HepG2 (cell line): Measurements from ENCODE around the gene KRT12. TPM values are rescaled to one million over a fixed set of nuclear protein-coding genes. Genes with fewer than 3 reads are reported as not detected.
A peak's percentile ranks its signal among the peaks of the same experiment; 100 is the strongest.

ENCODE experiments used
- ATAC-seq: fragments of 200-7000 bp; cut with Tn5 transposase; 3 replicates; pipeline ENCODE4 v1.9.1; 2020; ENCODE audit warnings: mild to moderate bottlenecking, moderate library complexity
- BruUV-seq: library from RNA; stranded (reverse); fragments of 400-500 nt; replicated peaks from 2 replicates; lab custom pipeline; 2021; lab: Mats Ljungman, UMichigan
- CTCF ChIA-PET: fragments of 300-600 bp; formaldehyde crosslinking; extraction: SDS; loops from one replicate; lab custom pipeline; 2021; ENCODE audit warnings: low total read pairs, inconsistent platforms, low intra/inter-chr PET ratio; lab: Yijun Ruan, JAX
- POLR2A ChIA-PET: fragments of 350-600 bp; sonication (Branson Sonifier 250); formaldehyde crosslinking; loops from one replicate; lab custom pipeline; 2020; ENCODE audit warnings: antibody characterized with exemption, inconsistent platforms; lab: Yijun Ruan, JAX
- DNase-seq: peaks from one replicate; pipeline ENCODE4 v3.0.0-alpha.2; 2015; ENCODE audit warnings: low spot score
- FAIRE-seq: peaks from 3 replicates; lab custom pipeline; 2011; peaks lifted over from hg19 to GRCh38; lab: Jason Lieb, UNC
- H2AFZ ChIP-seq: one replicate; pipeline ENCODE4 v1.6.1; 2011; ENCODE audit warnings: low read length, inconsistent platforms
- H3K27ac ChIP-seq: fragments of 300-600 bp; 3 replicates; pipeline ENCODE4 v1.8.0; 2011; ENCODE audit warnings: mixed run types, mild to moderate bottlenecking, mixed read lengths, low read length, inconsistent platforms; ENCODE audit not compliant: insufficient read depth; ENCODE audit errors: extremely low read length
- H3K27me3 ChIP-seq, 2 experiments: fragments of 200-600 bp in 1 of 2; 2 replicates in 1 of 2; 3 replicates in 1 of 2; pipeline versions ENCODE4 v1.6.0 to v1.8.0; 2011; ENCODE audit warnings: low read length in 2 of 2, mild to moderate bottlenecking in 2 of 2, moderate library complexity in 2 of 2, inconsistent platforms in 1 of 2; ENCODE audit not compliant: insufficient read depth in 2 of 2, control insufficient read depth in 1 of 2
- H3K36me3 ChIP-seq, 2 experiments: fragments of 200-600 bp in 1 of 2; replicated peaks in 1 of 2; 2 replicates in 1 of 2; 3 replicates in 1 of 2; pipeline versions ENCODE4 v1.5.1 to v1.8.0; 2011; ENCODE audit warnings: low read length in 2 of 2, inconsistent platforms in 1 of 2; ENCODE audit not compliant: insufficient read depth in 2 of 2, control insufficient read depth in 1 of 2
- H3K4me1 ChIP-seq: 2 replicates; pipeline ENCODE4 v1.5.1; 2012; ENCODE audit warnings: low read length, inconsistent platforms; ENCODE audit not compliant: insufficient read depth
- H3K4me2 ChIP-seq: 2 replicates; pipeline ENCODE4 v1.6.0; 2011; ENCODE audit warnings: low read depth, low read length, inconsistent platforms
- H3K4me3 ChIP-seq, 3 experiments: fragments of 200-600 bp in 1 of 3; sonication (generic), shearing (Covaris generic) in 1 of 3; replicated peaks in 1 of 3; 2 replicates each; pipeline ENCODE4 v1.5.1; 2011 to 2016; ENCODE audit warnings: low read length in 3 of 3, inconsistent platforms in 2 of 3, low read depth in 2 of 3, mild to moderate bottlenecking in 2 of 3, control low read depth in 1 of 3, mixed read lengths in 1 of 3; ENCODE audit not compliant: insufficient read depth in 1 of 3
- H3K79me2 ChIP-seq: one replicate; pipeline ENCODE4 v1.6.1; 2011; ENCODE audit warnings: low read length, inconsistent platforms; ENCODE audit not compliant: insufficient read depth
- H3K9ac ChIP-seq: 2 replicates; pipeline ENCODE4 v1.6.0; 2011; ENCODE audit warnings: mild to moderate bottlenecking, low read depth, low read length, inconsistent platforms; ENCODE audit not compliant: insufficient read depth
- H3K9me3 ChIP-seq: 2 replicates; pipeline ENCODE4 v1.5.1; 2012; ENCODE audit warnings: mild to moderate bottlenecking, low read length
- H4K20me1 ChIP-seq: 2 replicates; pipeline ENCODE4 v1.6.0; 2011; ENCODE audit warnings: inconsistent platforms, mild to moderate bottlenecking, low read length, moderate library complexity; ENCODE audit not compliant: insufficient read depth
- GMEB2 ChIP-seq: IDR thresholded peaks from 2 replicates; pipeline ENCODE4 v1.6.1; 2016; ENCODE audit warnings: missing biosample characterization, missing genetic modification reagents, low read depth
- GPBP1L1 ChIP-seq: sonication (generic); formaldehyde crosslinking; IDR thresholded peaks from 2 replicates; pipeline ENCODE4 v1.5.0; 2020; ENCODE audit warnings: mild to moderate bottlenecking, missing genetic modification reagents
- HNRNPL ChIP-seq: fragments of 200-400 bp; formaldehyde crosslinking; IDR thresholded peaks from 2 replicates; pipeline ENCODE4 v1.6.1; 2017; ENCODE audit warnings: mild to moderate bottlenecking, low read depth, low read length
- MZF1 ChIP-seq: sonication (generic); formaldehyde crosslinking; IDR thresholded peaks from 2 replicates; pipeline ENCODE4 v1.8.1; 2023; ENCODE audit warnings: mild to moderate bottlenecking, missing genetic modification reagents, borderline replicate concordance
- NFIB ChIP-seq: sonication (generic); formaldehyde crosslinking; IDR thresholded peaks from 2 replicates; pipeline ENCODE4 v1.9.0; 2021; ENCODE audit warnings: missing genetic modification reagents, mild to moderate bottlenecking, borderline replicate concordance
- SMARCE1 ChIP-seq: fragments of 450-650 bp; IDR thresholded peaks from 2 replicates; pipeline ENCODE4 v1.6.1; 2017; ENCODE audit warnings: borderline replicate concordance
- ZBED4 ChIP-seq: sonication (generic); formaldehyde crosslinking; IDR thresholded peaks from 2 replicates; pipeline ENCODE4 v1.4.0; 2020; ENCODE audit warnings: missing genetic modification reagents, borderline replicate concordance
- ZBTB4 ChIP-seq: sonication (generic); formaldehyde crosslinking; IDR thresholded peaks from 2 replicates; pipeline ENCODE4 v1.4.0; 2020; ENCODE audit warnings: missing genetic modification reagents, mild to moderate bottlenecking, borderline replicate concordance
- ZNF660 ChIP-seq: sonication (generic); formaldehyde crosslinking; IDR thresholded peaks from 2 replicates; pipeline ENCODE4 v1.5.1; 2020; ENCODE audit warnings: mild to moderate bottlenecking, low read depth, missing genetic modification reagents, borderline replicate concordance
- ZNF740 ChIP-seq: sonication (generic); formaldehyde crosslinking; IDR thresholded peaks from 2 replicates; pipeline ENCODE4 v1.4.0; 2020; ENCODE audit warnings: missing genetic modification reagents
- WGBS: methylation state at CpG from one replicate; pipeline ENCODE4 v1.1.6; 2017; ENCODE audit warnings: low lambda C conversion rate; 5-methylcytosine and 5-hydroxymethylcytosine counted together
- in situ Hi-C: cut with HindIII; loops from 2 replicates; pipeline ENCODE4 v1.10.0; 2017; ENCODE audit warnings: low pct_unique_long_range_greater_than_20kb; ENCODE audit not compliant: extremely low pct_ligation_motif_present
- intact Hi-C: fragments of 100-400 bp; cut with micrococcal nuclease; formaldehyde crosslinking; loops from one replicate; pipeline ENCODE4 v1.10.0; 2022; ENCODE audit not compliant: unreplicated experiment
- polyA plus RNA-seq, 8 experiments: library from polyadenylated mRNA; depleted of rRNA in 3 of 8; stranded (reverse) in 7 of 8; unstranded in 1 of 8; fragments of >200 nt; fragmentation: Illumina TruSeq in 4 of 8; extraction: Trizol in 4 of 8; gene quantifications; 2 replicates each; pipeline versions ENCODE4 v1.2.1 to v1.2.3, GENCODE V29; 2011 to 2016; ENCODE audit warnings: low read depth in 4 of 8, missing spikeins in 1 of 8, mixed read lengths in 1 of 8; ENCODE audit not compliant: insufficient read depth in 1 of 8
- total RNA-seq, 5 experiments: library from RNA; depleted of rRNA; stranded (reverse); fragments of >200 nt; fragmentation: Illumina TruSeq; extraction: Trizol; gene quantifications; 2 replicates each; pipeline ENCODE4 v1.2.3, GENCODE V29; 2016; ENCODE audit warnings: low read depth in 1 of 5

The KRT12 gene
- total and polyA plus RNA-seq, 2 of the 13 experiments (the other 11 are each of a cell fraction or from before 2014, with no cell fraction given), result 0.07 to 0.09 TPM

GRCh38 chr17:40912486-40913210, 45.6 kb upstream of the KRT12 start (continued):
- TF ChIP-seq GMEB2, result no peak
- no peak for TF ChIP-seq ZNF660 (CRISPR knock-in tag)

- no peak overlapping the region for H3K4me2 ChIP-seq
- intact Hi-C loops, result no loop called here
- DNase-seq, result no peak
- H4K20me1 ChIP-seq, result no peaks in the 10 kb centered on the region
- in situ Hi-C loops, result loop anchor here (5.0 kb wide), 1 partner anchor 92 kb away; no protein-coding TSS in a partner anchor
- ChIA-PET POLR2A (interaction anchor here (1.0 to 1.6 kb wide), 3 partner anchors 25 to 149 kb away, joined by 3 read pairs; no protein-coding TSS in a partner anchor), CTCF (interaction anchor here (1.8 to 3.3 kb wide), 5 partner anchors 412 to 737 kb away, joined by 3 to 32 read pairs (median 13); no protein-coding TSS in a partner anchor)
- H3K27me3 ChIP-seq, result no peaks in the 10 kb centered on the region
- H3K27ac ChIP-seq, result no peak overlapping the region
- no peaks in the 10 kb centered on the region for H3K9me3 ChIP-seq
- H3K9ac ChIP-seq, result no peak overlapping the region
- H2AFZ ChIP-seq, result no peak overlapping the region
- WGBS, result 95% methylated on average over 3 of the region's 3 CpGs
- peak; percentile 34 for FAIRE-seq
- BruUV-seq, result no TSS peak
- H3K4me3 ChIP-seq, result no peak overlapping the region
- H3K36me3 ChIP-seq, result no peaks in the 10 kb centered on the region
- H3K4me1 ChIP-seq, result peaks cover 34% of the 10 kb centered on the region
- no peak for ATAC-seq
- no peaks in the 10 kb centered on the region for H3K79me2 ChIP-seq
- no peak for TF ChIP-seq ZBTB4 (CRISPR knock-in tag)
- no peak for TF ChIP-seq ZBED4 (CRISPR knock-in tag)
- TF ChIP-seq MZF1 (CRISPR knock-in tag), result no peak
- no peak for TF ChIP-seq SMARCE1
- no peak for TF ChIP-seq GPBP1L1 (CRISPR knock-in tag)
- TF ChIP-seq HNRNPL, result no peak
- no peak for TF ChIP-seq ZNF740 (CRISPR knock-in tag)
- TF ChIP-seq NFIB, result no peak
Measured at GRCh38 chr17:40910441-40910841, 43.4 kb upstream of the KRT12 start.
